Inferior parietal cortex (tissue), 1 donor: ENCODE results near the gene PRPSAP1.
"Not testable (repeated sequence)": the region's sequence is repeated elsewhere in the genome, so short reads cannot be mapped to it uniquely, and the experiment has no call there.

Experiments
- DNase-seq: peaks from one replicate; pipeline ENCODE4 v3.0.0-alpha.2; 2016; ENCODE audit errors: extremely low spot score

The PRPSAP1 gene

GRCh38 chr17:76277300-76278267, 76.1 kb downstream of the PRPSAP1 start:
- no peak for DNase-seq

DNA sequence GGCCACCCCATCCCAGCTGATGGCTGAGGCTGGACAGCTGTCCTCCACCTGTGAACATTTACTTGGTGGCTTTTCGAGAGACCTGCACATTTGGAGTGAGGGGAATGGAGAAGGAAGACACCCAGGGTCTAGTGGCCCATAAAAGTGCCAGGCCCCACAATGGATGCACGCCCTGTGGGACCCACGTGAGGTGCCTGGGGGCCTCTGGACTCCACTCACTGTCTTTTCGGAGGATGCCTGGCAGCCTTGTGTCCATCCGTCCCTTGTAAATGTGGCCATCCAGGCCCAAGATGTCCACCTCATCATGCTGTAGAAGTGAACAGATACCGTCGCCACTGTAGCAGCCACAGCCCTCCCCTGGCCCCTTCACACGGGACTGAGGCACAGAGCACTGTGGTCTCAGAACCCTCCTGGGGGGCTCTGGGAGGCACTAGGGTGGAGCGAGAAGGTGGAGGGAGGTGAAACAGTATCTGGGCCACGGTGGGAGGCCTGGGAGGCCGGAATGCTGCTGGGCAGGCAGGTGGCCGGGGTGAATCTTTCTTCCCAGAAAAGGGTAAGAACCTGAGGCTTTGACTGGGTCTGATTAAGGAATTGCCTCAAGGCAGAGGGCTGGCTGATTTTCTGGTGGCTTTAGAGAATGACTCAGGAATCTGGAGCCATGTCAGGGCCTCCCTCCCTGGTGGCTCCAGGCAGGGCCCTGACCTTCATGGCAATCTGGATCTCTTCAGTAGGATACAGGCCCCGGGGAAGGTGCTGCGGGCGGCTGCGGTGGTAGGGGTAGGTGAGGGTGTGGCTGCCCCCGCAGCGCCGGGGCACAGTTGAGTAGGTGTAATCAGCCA, 77.0 kb downstream of the PRPSAP1 start:
- DNase-seq = no peak

GRCh38 chr17:76276069-76276431, 77.7 kb downstream of the PRPSAP1 start:
- no peak for DNase-seq

DNA sequence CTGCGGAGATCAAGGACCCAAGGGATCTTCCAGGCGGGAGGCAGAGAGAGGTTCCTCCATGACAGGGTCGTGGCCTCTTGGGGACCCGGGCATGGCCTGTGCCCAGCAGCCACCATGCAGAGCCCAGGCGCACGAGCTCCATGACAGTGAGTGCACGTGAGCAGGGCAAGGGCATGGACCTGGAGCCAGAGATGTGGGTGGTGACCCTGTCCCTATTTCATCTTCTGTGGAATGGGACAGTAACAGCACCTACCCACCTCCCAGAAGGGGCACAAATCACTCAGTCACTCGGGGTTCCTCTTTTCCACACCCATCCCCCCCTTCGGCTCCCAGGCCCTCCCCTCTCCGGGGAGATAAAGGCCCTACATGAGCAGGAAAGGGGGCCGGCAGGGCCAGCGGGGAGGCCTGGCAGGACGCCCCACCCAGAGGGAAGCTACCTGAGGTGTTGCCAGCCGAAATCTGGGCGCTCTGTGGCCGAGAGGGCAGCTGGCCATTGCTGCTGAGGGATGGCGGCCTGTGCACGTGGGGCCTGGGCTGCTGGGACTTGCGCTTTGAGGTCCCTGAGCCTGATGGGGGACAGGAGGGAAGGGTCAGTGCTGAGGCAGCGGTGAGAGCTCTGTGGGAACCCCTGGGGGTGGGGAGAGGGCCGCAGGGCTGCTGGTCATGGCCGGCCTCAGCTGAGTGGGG, 78.2 kb downstream of the PRPSAP1 start:
- no peak for DNase-seq

- DNase-seq = no peak
Measured at GRCh38 chr17:76274112-76274956, 79.4 kb downstream of the PRPSAP1 start.

- DNase-seq = no peak
Measured at GRCh38 chr17:76273445-76274111, 80.1 kb downstream of the PRPSAP1 start.

DNA sequence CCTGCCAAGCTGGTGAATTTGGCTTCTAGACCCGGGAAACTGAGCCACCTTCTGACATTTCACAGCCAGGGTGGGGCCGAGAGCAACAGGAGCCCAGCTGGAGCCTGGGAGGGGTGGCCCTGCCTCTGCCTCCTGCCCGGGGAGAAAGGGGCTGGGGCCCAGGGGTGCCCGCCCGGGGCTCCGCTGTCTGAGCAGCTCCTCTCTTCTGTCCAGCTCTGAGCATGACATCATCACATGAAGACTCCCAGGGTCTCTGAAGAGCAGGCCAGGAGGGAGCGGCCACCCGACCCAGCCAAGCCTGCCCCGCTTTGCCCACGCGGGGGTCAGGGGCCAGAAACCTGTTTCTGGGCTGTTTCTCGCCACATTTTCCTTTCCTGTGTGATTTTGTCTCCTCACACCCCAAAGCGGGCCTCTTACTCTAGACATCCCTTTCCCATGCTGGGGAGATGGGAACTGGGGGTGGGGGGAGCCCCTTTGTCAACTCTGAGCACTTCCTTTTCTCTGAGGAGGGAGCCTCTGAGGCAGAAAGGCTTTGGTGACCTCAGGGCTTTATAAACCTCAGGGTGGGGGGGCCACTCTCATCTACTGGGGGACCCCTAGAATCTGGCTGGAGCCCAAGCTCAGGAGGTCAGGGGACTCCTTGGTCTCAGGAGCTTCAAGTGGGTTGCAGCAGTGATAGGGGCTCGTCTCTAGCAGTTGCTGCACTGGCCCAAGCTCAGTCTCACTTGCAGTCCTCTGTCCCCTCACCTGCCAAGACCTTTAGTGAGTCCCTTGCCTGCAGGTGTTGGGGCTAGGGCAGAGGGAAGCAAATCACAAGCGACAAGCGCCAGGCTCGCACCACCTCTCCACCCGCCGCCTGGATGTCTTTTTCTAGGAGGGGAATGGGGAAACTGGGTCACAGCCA, 80.9 kb downstream of the PRPSAP1 start:
- no peak for DNase-seq

DNA sequence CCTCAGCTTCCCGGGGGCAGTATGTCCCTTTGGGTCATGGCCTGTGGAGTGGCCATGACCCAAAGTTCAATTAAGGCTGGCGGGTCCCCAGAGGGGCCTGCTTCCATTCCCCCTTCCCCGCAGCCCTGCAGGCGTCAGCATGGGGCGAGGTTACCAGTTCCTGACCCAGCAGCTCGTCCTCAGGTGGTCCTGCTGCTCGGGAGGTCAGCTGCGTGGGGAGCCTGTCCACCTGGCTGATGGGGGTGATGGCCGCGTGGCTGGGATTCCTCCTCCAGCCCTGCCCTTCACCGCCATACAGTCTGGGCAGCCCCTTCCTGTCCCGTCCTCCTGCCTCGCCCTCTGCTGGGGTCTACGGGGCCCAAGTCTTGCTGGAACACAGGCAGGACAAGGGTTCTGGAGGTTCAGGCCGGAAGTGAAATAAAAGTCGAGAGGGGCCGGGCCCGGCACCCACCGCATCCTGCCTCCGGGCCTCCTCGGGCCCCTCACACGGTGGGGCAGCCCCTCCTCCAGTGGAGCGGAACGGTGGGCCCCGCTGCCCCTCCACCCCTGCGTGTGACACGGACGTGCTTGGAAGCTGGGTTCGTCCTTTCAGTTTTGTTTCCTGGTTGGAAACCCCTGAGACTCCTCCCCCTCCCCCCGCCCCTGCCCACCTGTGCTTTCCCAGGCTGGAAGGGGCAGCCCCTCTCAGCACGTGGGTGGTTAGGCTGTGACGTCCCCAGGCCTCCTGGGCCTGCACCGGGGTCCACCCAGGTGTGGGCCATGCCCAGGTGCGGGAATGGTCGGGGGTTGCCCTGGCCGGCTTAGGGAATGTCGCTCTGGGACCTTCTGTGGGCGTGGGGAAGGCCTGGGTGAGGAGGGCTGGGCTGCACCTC, 81.8 kb downstream of the PRPSAP1 start:
- DNase-seq = no peak

DNA sequence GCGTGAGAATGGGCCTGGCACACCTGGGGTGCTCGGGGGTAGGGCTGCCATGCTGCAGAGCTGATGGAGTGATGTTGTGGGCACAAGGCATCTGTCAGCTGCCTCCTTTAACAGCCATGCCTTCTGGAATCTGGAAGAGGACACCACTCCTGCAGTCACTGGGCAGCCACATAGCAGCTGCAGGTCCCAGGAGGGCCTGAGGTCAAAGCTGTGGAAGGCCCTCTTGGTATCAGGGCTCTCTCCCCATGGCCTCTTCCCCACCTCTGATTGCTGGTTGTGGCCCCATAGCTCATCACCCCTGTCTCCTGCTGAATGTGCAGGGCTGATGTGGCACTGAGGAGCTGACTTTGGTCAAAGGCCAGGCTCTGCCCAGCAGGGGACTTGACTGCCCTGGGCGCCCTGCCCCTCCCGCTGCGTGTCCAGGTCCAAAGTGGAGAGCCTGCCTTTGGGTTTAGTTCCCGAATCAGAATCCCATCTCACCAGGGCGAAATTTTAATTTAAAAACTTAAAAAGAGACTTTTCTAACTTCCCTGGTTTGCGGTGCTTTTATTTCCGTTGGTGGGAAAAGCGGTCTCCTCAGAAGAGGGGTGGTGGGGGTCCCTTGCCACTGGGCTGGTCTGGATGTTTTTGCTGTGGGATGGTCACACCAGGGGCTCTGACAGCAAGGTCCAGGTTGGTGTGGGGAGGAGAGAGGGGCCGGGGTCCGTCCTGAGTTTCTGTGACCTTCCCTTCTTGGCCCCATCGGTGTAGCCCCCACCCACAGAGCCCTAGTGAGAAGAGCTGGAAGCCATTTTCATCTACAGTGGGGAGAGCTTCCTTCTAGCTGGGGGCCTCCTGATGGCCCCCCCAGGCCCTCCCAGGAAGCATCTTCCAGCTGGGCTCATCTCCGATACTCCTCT, 82.7 kb downstream of the PRPSAP1 start:
- DNase-seq = no peak

DNA sequence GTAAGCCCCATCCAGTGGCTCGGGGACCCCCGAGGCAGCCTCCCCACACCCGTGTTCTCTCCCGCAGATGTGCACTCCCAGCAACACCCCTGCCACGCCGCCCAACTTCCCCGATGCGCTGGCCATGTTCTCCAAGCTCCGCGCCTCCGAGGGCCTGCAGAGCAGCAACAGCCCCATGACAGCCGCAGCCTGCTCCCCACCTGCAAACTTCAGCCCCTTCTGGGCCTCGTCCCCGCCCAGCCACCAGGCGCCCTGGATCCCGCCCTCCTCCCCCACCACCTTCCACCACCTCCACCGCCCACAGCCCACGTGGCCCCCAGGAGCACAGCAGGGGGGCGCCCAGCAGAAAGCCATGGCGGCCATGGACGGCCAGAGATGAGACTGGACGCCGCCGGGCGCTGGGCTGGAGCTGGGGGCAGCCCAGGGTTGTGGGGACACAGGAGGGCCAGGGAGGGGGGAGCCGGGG, 83.6 kb downstream of the PRPSAP1 start:
- no peak for DNase-seq

DNA sequence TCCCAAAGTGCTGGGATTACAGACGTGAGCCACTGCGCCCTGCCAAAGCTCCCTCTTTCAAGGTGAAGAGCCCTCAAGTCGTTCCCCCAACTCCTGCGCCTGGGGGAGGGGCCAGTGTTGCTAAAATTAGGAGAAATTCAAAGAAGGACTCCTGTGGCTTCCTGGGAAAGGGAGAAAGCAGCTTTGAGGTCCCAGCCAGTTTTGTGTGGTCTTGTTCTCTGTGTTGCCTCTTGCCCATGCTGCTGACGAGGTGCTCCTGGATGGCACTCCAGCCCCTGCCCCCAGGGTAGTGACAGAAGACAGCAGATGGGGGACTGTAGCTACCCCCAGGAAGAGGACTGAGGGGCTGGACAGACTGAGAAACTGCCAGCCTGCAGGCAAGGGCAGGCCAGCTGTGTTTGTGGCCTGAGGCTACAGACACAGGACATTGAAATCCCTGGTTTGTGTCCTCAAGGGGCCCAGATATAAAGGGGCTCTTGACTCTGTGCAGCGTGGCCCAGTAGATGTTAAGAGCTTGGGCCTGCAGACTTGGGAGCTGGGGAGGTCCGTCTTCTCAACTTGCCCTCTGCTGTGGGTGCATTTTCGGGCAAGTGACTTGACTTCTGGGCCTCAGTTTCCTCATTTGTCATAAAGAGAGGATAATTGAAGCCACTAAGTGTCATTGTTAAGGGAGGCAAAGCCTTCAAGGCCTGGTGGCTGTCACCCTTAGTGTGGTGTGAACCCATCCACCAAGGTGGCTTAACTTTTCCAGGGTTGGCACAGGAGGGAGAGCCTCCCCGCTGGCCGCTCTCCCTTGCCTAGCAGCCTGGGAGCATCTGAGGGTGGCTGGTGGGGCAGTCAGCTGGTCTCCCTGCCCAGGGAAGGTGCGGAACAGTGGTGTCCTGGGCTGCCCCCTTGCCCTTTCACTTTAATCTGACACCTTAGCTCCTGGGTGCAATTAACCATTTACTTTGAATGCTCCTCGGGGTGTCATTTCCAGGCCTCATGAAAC, 84.4 kb downstream of the PRPSAP1 start:
- no peak for DNase-seq

- peak; percentile 64 for DNase-seq
Measured at GRCh38 chr17:76268015-76268749, 85.5 kb downstream of the PRPSAP1 start.

- DNase-seq = not testable (repeated sequence)
Measured at GRCh38 chr17:76267581-76268001, 86.1 kb downstream of the PRPSAP1 start.

GRCh38 chr17:76267051-76267576, 86.6 kb downstream of the PRPSAP1 start:
- no peak for DNase-seq
